ENCODE measurements around the gene FBXW7.

The FBXW7 gene

GRCh38 chr4:152294331-152294730 lies 241.6 kb downstream of the FBXW7 start:
- H3K27ac ChIP-seq (ENCODE audit: low read length), result no peak overlapping the region
- no peak overlapping the region for H3K4me3 ChIP-seq (ENCODE audit: low read length in 2 of 2)
- H3K27me3 ChIP-seq (ENCODE audit: control insufficient read depth in 1 of 2, insufficient read depth in 2 of 2, low read length in 2 of 2), result no peaks in the 10 kb centered on the region
- no peaks in the 10 kb centered on the region for H3K4me1 ChIP-seq (ENCODE audit: control insufficient read depth, insufficient read depth, low read length)
- H3K36me3 ChIP-seq (ENCODE audit: control insufficient read depth in 2 of 2, insufficient read depth in 2 of 2, low read length in 2 of 2), result no peaks in the 10 kb centered on the region
- H3K9ac ChIP-seq (ENCODE audit: low read length in 2 of 2), result no peak overlapping the region
- H3K9me3 ChIP-seq (ENCODE audit: control insufficient read depth in 2 of 2, low read length in 2 of 2), result no peaks in the 10 kb centered on the region

GRCh38 chr4:152293527-152293926 lies 242.4 kb downstream of the FBXW7 start:
- Histone ChIP-seq H3K4me3 (ENCODE audit: low read length in 2 of 2) (no peak overlapping the region), H3K36me3 (ENCODE audit: control insufficient read depth in 2 of 2, insufficient read depth in 2 of 2, low read length in 2 of 2) (no peaks in the 10 kb centered on the region), H3K27ac (ENCODE audit: low read length) (no peak overlapping the region), H3K9ac (ENCODE audit: low read length in 2 of 2) (no peak overlapping the region), H3K9me3 (ENCODE audit: control insufficient read depth in 2 of 2, low read length in 2 of 2) (no peaks in the 10 kb centered on the region), H3K27me3 (ENCODE audit: control insufficient read depth in 1 of 2, insufficient read depth in 2 of 2, low read length in 2 of 2) (no peaks in the 10 kb centered on the region), H3K4me1 (ENCODE audit: control insufficient read depth, insufficient read depth, low read length) (no peaks in the 10 kb centered on the region)

- H3K36me3 ChIP-seq (ENCODE audit: control insufficient read depth in 2 of 2, insufficient read depth in 2 of 2, low read length in 2 of 2), result no peaks in the 10 kb centered on the region
- H3K27ac ChIP-seq (ENCODE audit: low read length), result no peak overlapping the region
- H3K4me1 ChIP-seq (ENCODE audit: control insufficient read depth, insufficient read depth, low read length), result no peaks in the 10 kb centered on the region
- H3K4me3 ChIP-seq (ENCODE audit: low read length in 2 of 2), result no peak overlapping the region
- H3K27me3 ChIP-seq (ENCODE audit: control insufficient read depth in 1 of 2, insufficient read depth in 2 of 2, low read length in 2 of 2), result no peaks in the 10 kb centered on the region
- H3K9ac ChIP-seq (ENCODE audit: low read length in 2 of 2), result no peak overlapping the region
- no peaks in the 10 kb centered on the region for H3K9me3 ChIP-seq (ENCODE audit: control insufficient read depth in 2 of 2, low read length in 2 of 2)
Measured at GRCh38 chr4:152290366-152290921, 245.4 kb downstream of the FBXW7 start.

- H3K9me3 ChIP-seq (ENCODE audit: control insufficient read depth in 2 of 2, low read length in 2 of 2), result no peaks in the 10 kb centered on the region
- H3K9ac ChIP-seq (ENCODE audit: low read length in 2 of 2), result no peak overlapping the region
- H3K27ac ChIP-seq (ENCODE audit: low read length), result no peak overlapping the region
- H3K27me3 ChIP-seq (ENCODE audit: control insufficient read depth in 1 of 2, insufficient read depth in 2 of 2, low read length in 2 of 2), result no peaks in the 10 kb centered on the region
- H3K36me3 ChIP-seq (ENCODE audit: control insufficient read depth in 2 of 2, insufficient read depth in 2 of 2, low read length in 2 of 2), result no peaks in the 10 kb centered on the region
- H3K4me3 ChIP-seq (ENCODE audit: low read length in 2 of 2), result no peak overlapping the region
- H3K4me1 ChIP-seq (ENCODE audit: control insufficient read depth, insufficient read depth, low read length), result no peaks in the 10 kb centered on the region
Measured at GRCh38 chr4:152289941-152290340, 246.0 kb downstream of the FBXW7 start.

GRCh38 chr4:152289541-152289940 lies 246.4 kb downstream of the FBXW7 start:
- Histone ChIP-seq H3K9me3 (ENCODE audit: control insufficient read depth in 2 of 2, low read length in 2 of 2) (no peaks in the 10 kb centered on the region), H3K27ac (ENCODE audit: low read length) (no peak overlapping the region), H3K36me3 (ENCODE audit: control insufficient read depth in 2 of 2, insufficient read depth in 2 of 2, low read length in 2 of 2) (no peaks in the 10 kb centered on the region), H3K4me1 (ENCODE audit: control insufficient read depth, insufficient read depth, low read length) (no peaks in the 10 kb centered on the region), H3K4me3 (ENCODE audit: low read length in 2 of 2) (no peak overlapping the region), H3K9ac (ENCODE audit: low read length in 2 of 2) (no peak overlapping the region), H3K27me3 (ENCODE audit: control insufficient read depth in 1 of 2, insufficient read depth in 2 of 2, low read length in 2 of 2) (no peaks in the 10 kb centered on the region)

GRCh38 chr4:152283801-152284470 lies 252.0 kb downstream of the FBXW7 start:
- no peak overlapping the region for H3K4me3 ChIP-seq (ENCODE audit: low read length in 2 of 2)
- no peaks in the 10 kb centered on the region for H3K36me3 ChIP-seq (ENCODE audit: control insufficient read depth in 2 of 2, insufficient read depth in 2 of 2, low read length in 2 of 2)
- H3K4me1 ChIP-seq (ENCODE audit: control insufficient read depth, insufficient read depth, low read length), result no peaks in the 10 kb centered on the region
- H3K27ac ChIP-seq (ENCODE audit: low read length), result no peak overlapping the region
- H3K9ac ChIP-seq (ENCODE audit: low read length in 2 of 2), result no peak overlapping the region
- no peaks in the 10 kb centered on the region for H3K27me3 ChIP-seq (ENCODE audit: control insufficient read depth in 1 of 2, insufficient read depth in 2 of 2, low read length in 2 of 2)
- no peaks in the 10 kb centered on the region for H3K9me3 ChIP-seq (ENCODE audit: control insufficient read depth in 2 of 2, low read length in 2 of 2)

- no peaks in the 10 kb centered on the region for H3K36me3 ChIP-seq (ENCODE audit: control insufficient read depth in 2 of 2, insufficient read depth in 2 of 2, low read length in 2 of 2)
- H3K27me3 ChIP-seq (ENCODE audit: control insufficient read depth in 1 of 2, insufficient read depth in 2 of 2, low read length in 2 of 2), result no peaks in the 10 kb centered on the region
- H3K9me3 ChIP-seq (ENCODE audit: control insufficient read depth in 2 of 2, low read length in 2 of 2), result no peaks in the 10 kb centered on the region
- H3K4me1 ChIP-seq (ENCODE audit: control insufficient read depth, insufficient read depth, low read length), result no peaks in the 10 kb centered on the region
- H3K27ac ChIP-seq (ENCODE audit: low read length), result no peak overlapping the region
- H3K9ac ChIP-seq (ENCODE audit: low read length in 2 of 2), result no peak overlapping the region
- H3K4me3 ChIP-seq (ENCODE audit: low read length in 2 of 2), result no peak overlapping the region
Measured at GRCh38 chr4:152281822-152282221, 254.1 kb downstream of the FBXW7 start.

- Histone ChIP-seq H3K9me3 (ENCODE audit: control insufficient read depth in 2 of 2, low read length in 2 of 2) (no peaks in the 10 kb centered on the region), H3K27me3 (ENCODE audit: control insufficient read depth in 1 of 2, insufficient read depth in 2 of 2, low read length in 2 of 2) (no peaks in the 10 kb centered on the region), H3K36me3 (ENCODE audit: control insufficient read depth in 2 of 2, insufficient read depth in 2 of 2, low read length in 2 of 2) (no peaks in the 10 kb centered on the region), H3K27ac (ENCODE audit: low read length) (no peak overlapping the region), H3K9ac (ENCODE audit: low read length in 2 of 2) (no peak overlapping the region), H3K4me1 (ENCODE audit: control insufficient read depth, insufficient read depth, low read length) (no peaks in the 10 kb centered on the region), H3K4me3 (ENCODE audit: low read length in 2 of 2) (no peak overlapping the region)
Measured at GRCh38 chr4:152281211-152281610, 254.7 kb downstream of the FBXW7 start.

- Histone ChIP-seq H3K4me1 (ENCODE audit: control insufficient read depth, insufficient read depth, low read length) (no peaks in the 10 kb centered on the region), H3K9ac (ENCODE audit: low read length in 2 of 2) (no peak overlapping the region), H3K4me3 (ENCODE audit: low read length in 2 of 2) (no peak overlapping the region), H3K27me3 (ENCODE audit: control insufficient read depth in 1 of 2, insufficient read depth in 2 of 2, low read length in 2 of 2) (no peaks in the 10 kb centered on the region), H3K9me3 (ENCODE audit: control insufficient read depth in 2 of 2, low read length in 2 of 2) (no peaks in the 10 kb centered on the region), H3K36me3 (ENCODE audit: control insufficient read depth in 2 of 2, insufficient read depth in 2 of 2, low read length in 2 of 2) (no peaks in the 10 kb centered on the region), H3K27ac (ENCODE audit: low read length) (no peak overlapping the region)
Measured at GRCh38 chr4:152279234-152279566, 256.7 kb downstream of the FBXW7 start.

- H3K4me3 ChIP-seq (ENCODE audit: low read length in 2 of 2), result no peak overlapping the region
- no peaks in the 10 kb centered on the region for H3K27me3 ChIP-seq (ENCODE audit: control insufficient read depth in 1 of 2, insufficient read depth in 2 of 2, low read length in 2 of 2)
- no peaks in the 10 kb centered on the region for H3K4me1 ChIP-seq (ENCODE audit: control insufficient read depth, insufficient read depth, low read length)
- H3K9me3 ChIP-seq (ENCODE audit: control insufficient read depth in 2 of 2, low read length in 2 of 2), result no peaks in the 10 kb centered on the region
- no peaks in the 10 kb centered on the region for H3K36me3 ChIP-seq (ENCODE audit: control insufficient read depth in 2 of 2, insufficient read depth in 2 of 2, low read length in 2 of 2)
- H3K9ac ChIP-seq (ENCODE audit: low read length in 2 of 2), result no peak overlapping the region
- H3K27ac ChIP-seq (ENCODE audit: low read length), result no peak overlapping the region
Measured at GRCh38 chr4:152278505-152279233, 257.2 kb downstream of the FBXW7 start.

- Histone ChIP-seq H3K4me3 (ENCODE audit: low read length in 2 of 2) (no peak overlapping the region), H3K4me1 (ENCODE audit: control insufficient read depth, insufficient read depth, low read length) (no peaks in the 10 kb centered on the region), H3K9ac (ENCODE audit: low read length in 2 of 2) (no peak overlapping the region), H3K27ac (ENCODE audit: low read length) (no peak overlapping the region), H3K27me3 (ENCODE audit: control insufficient read depth in 1 of 2, insufficient read depth in 2 of 2, low read length in 2 of 2) (no peaks in the 10 kb centered on the region), H3K36me3 (ENCODE audit: control insufficient read depth in 2 of 2, insufficient read depth in 2 of 2, low read length in 2 of 2) (no peaks in the 10 kb centered on the region), H3K9me3 (ENCODE audit: control insufficient read depth in 2 of 2, low read length in 2 of 2) (no peaks in the 10 kb centered on the region)
Measured at GRCh38 chr4:152278172-152278504, 257.8 kb downstream of the FBXW7 start.

All from stomach smooth muscle (tissue), 2 donors.